NCI-H2081 (cell line): ENCODE measurements around the gene CTBS.
"Not testable (repeated sequence)": the region's sequence is repeated elsewhere in the genome, so short reads cannot be mapped to it uniquely, and the experiment has no call there.

Source experiments
- DNase-seq, 2 experiments: peaks; one replicate each; lab custom pipeline; 2025; lab: John Stamatoyannopoulos, UW

Gene CTBS

DNA sequence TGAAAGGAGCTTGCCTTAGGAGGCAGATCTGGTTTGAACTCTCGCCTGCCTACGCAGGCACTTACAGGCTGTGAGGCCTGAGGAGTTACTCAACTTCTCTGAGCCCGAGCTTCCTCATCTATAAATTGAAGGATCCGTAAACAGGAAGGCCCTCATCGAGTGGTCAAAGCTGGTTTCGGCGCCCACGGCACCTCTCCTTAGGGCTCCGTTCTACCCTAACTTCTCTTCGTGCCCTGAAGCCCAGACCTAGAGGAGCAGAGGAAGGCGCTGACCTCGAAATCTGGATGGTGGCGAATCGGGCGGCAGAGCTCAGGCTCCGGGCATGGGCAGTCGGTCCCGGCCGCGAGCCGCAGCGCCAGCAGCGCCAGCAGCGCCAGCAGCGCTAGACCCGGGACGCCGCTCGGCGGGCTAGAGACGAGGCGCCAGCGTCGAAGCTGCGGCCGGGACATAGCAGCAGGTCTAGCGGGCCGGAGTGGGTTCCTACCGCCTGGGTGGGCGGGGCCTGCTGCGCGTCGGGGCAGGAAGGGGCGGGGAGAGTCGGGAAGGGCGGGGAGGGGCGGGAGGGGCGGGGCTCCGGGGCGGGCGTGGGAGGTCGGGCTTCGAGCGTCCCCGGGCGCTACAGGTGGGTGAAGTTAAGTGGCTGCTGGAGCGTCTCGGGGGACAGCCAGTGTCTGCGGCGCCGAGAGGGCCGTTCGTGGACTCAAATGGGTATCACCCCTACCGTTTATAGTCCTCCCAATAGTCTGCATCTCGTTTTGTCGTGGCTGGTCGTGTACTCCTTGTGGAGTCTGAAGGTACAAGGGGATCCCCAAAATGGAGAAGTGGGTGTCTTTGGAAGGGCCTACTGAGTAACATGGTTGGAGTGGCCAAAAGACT is at the start of gene CTBS:
Gene CTBS, minus strand, starts transcription at position 474 of the 876 bp plus-strand sequence. Its CDS starts 25 bp downstream, at position 449.
- peak; percentile 80 to 85 for DNase-seq

DNA sequence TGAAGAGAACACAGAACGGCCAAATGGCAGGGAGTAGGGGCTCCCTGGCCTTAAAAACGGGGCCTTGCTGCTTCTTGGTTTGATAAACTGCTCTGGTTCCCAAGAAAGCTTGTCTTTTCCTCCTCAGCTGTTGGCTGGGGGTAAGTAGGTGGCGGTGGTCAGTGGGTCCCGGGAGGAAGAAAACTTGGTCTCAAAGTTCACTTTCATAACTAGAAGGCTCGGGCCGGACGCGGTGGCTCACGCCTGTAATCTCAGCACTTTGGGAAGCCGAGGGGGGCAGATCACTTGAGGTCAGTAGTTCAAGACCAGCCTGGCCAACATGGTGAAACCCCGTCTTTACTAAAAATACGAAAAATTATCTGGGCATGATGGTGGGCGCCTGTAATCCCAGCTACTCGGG is 47.3 kb upstream of the CTBS start:
- DNase-seq, result no peak

GRCh38 chr1:84620720-84621313 is 46.6 kb upstream of the CTBS start:
- DNase-seq, result peak; percentile 88 to 91

DNA sequence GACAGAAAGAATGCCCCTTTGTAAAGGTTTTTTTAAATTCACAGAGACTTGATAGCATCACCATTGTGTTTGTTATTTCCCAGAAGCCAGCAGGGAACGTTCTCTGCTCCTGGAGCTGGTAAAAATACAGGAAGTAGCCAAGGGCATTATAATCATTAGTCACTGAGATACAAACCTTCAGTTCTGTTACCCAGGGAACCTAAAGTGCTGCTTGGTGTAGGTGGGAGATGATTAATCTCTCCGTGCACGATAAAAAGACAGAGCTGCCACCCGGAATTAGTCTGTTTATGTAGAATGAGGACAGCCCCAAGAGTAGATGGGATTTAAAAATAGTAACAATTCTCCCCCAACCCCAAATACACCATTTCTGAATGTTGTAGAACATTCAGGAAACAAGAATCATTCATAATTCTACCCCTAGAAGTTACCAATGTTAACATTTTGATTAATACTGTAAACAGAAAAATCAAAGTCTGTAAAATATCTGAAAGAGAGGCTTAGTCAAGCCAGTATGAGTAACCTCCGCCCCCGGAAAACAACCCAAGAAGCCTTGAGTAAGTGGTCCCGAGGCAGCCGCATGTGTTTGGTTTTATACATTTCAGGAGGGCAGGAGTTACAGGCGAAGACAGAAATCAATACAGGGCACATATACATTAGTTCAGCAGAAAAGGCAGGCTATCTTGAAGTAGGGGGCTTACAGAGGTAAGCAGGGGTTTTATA is 45.3 kb upstream of the CTBS start:
- peak; percentile 51 to 85 for DNase-seq

GRCh38 chr1:84617349-84617748 is 43.1 kb upstream of the CTBS start:
- DNase-seq, result no peak

- no peak for DNase-seq
Observed at GRCh38 chr1:84615790-84616189, 41.5 kb upstream of the CTBS start.

DNA sequence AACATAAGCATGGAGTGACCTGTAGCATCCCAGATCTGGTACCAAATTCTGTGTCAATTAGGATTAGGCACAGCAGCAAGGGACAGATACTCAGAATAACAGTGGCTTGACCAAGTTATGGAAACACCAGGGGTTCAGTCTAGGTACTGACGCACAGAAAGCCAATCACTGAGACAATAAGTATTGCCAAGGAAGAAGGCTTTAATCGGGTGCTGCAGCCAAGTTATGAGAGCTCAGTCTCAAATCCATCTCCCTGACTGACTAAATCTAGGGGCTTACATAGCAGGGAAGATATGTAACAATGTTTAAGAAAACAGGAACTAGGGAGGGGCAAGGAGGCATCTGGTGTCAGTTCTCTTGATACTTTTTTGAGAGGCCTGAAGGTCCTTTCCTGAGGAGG is 39.6 kb upstream of the CTBS start:
- no peak for DNase-seq

DNA sequence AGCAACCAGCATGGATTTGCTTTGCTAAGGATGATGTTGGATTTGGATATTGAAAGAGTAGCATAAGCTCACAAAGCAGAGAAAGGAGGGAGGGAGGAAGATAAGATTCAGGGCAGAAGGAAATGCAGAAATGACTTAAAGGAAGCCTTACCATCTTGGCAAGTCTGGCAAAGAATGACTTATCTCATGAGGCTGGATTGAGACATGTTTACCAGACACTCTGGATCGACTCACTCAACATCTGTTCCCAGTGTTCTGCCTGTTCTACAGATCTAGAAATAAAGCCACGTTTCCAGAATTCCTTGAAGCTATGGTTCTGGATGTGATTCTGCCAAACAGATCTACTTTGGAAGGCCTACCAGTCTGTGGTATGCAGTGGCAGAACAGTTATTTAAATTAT is 38.8 kb upstream of the CTBS start:
- DNase-seq, result no peak

DNA sequence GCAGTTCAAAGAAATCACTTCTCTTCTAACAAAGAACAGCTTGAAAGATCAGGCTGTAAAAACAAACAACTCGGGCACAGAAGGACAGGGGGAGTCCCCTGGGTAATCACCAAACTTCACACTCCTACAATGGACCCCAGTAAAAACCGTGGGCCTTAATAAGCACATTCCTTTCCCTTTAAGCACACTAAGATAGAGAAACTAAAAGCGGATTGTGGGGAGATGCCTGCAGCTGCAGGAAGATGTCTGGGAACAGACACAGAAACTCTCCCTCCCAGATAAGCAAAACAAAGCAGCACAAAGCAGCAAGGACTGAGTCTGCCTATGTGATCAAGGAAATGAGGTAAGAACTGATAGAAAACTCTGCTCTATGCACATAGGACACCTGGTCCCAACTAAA is 37.6 kb upstream of the CTBS start:
- DNase-seq, result no peak

DNA sequence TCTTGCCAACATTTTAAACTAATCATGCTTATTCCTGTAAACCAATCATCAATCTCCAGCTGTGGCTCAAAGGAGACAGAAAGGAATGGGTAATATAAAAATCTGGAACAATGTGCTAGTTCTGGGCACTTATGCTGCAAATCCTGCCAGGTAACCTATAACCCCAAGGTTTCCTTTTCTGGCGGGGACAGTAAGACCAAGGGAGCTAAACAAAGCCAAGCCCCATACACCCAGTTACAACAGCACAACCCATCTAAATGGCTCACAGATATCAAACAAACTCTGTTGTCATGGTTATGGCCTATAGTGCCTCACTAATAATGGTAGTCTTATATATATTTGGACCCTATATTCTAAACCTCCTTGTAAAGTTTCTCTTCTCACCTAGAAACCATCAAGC is 36.9 kb upstream of the CTBS start:
- no peak for DNase-seq

GRCh38 chr1:84606977-84607376 is 32.7 kb upstream of the CTBS start:
- no peak for DNase-seq

DNA sequence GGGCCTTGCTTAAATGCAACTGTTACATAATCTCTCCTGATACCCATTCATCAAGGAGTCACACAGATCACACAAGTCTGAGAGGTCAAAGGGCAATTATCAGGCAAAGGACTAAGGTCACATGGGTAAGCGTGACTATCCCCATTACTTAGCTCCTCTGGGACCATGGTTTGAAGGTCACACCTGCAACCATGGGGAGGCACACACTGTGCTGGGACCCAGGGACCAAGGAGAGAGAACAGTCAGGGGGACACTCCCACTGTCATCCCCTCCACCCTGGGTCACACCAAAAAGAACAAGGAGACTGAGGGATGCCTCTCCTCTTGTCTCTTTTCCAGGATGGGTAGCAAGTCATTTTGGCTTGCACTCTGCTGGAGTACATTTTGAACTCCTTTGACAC is 30.9 kb upstream of the CTBS start:
- no peak for DNase-seq

- DNase-seq, result no peak
Observed at GRCh38 chr1:84603941-84604830, 29.9 kb upstream of the CTBS start.

DNA sequence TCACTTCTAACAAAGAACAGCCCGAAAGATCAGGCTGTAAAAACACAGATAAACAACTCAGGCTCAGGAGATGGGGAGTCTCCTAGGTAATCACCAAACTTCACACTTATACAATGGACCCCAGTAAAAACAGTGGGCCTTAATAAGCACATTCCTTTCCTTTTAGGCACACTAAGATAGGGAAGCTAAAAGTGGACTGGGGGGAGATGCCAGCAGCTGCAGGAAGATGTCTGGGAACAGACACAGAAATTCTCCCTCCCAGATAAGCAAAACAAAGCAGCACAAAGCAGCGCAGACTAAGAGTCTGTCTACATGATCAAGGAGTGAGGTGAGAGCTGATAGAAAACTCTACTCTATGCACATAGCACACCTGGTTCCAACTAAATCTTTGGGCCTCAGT is 29.0 kb upstream of the CTBS start:
- no peak for DNase-seq

DNA sequence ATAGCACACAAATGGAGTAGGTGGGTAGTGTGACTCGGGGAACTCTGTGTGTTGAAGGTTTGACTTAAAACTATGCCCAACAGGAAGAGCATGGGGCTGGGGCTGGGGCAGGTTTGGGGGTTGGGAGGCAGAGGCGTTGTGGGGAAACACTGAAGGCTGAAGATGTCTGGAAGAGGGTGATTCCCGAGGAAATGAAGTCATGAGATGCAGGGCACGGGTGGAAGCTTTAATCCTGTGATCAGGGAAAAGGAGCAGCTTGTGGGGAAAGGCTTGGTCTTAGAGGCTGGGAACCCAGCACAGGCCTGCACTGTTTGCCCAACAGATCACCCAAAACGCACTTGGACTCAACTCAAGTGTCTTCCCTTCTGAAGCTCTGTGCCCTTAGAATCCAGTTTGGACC is 26.6 kb upstream of the CTBS start:
- DNase-seq, result no peak

GRCh38 chr1:84598846-84599741 is 24.9 kb upstream of the CTBS start:
- DNase-seq, result no peak

GRCh38 chr1:84598418-84598817 is 24.2 kb upstream of the CTBS start:
- DNase-seq, result no peak

DNA sequence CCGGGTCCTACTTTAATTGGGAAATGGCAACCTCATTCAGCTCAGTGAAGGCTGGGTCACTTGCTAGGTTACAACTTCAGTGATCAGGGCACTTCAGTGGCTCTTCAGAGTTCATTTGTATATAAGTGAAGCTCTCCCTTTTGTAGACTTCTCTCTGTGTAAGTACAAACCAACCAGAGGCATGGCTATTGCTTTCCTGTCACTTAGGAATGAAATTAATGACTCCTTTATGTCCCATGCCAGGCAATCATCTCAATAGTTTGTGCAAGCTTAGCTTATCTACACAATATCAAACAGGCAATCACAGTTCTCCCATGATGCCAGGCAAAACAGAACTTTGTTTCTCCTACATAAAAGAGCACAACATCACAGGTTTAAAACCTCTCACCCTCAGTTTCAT is 22.8 kb upstream of the CTBS start:
- DNase-seq, result no peak

DNA sequence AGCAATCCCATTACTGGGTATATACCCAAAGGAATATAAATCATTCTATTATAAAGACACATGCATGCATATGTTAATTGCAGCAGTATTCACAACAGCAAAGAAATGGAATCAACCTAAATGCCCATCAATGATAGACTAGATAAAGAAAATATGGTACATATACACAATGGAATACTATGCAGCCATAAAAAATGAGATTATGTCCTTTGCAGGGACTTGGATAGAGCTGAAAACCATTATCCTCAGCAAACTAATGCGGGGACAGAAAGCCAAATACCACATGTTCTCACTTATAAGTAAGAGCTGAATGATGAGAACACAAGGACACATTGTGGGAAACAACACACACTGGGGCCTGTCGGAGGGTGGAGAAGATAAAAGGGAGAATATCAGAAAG is 20.7 kb upstream of the CTBS start:
- DNase-seq, result not testable (repeated sequence)

DNA sequence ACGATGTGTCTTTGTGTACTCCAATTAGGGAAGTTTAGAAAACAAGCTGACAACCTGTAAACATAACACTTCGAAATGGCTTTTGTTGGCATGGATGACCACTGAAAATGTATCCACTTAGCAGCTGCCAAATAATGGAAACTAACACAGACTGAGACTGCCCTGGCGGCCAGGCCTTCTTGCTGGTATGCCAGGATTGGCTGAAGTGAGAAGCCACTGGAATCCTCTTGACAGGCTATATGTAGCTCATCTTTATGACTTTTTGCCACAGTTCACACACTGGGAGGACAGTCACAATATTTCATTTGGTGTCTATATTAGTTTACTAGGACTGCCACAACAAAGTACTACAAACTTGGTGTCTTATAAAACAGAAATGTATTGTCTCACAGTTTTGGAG is 12.9 kb upstream of the CTBS start:
- no peak for DNase-seq

DNA sequence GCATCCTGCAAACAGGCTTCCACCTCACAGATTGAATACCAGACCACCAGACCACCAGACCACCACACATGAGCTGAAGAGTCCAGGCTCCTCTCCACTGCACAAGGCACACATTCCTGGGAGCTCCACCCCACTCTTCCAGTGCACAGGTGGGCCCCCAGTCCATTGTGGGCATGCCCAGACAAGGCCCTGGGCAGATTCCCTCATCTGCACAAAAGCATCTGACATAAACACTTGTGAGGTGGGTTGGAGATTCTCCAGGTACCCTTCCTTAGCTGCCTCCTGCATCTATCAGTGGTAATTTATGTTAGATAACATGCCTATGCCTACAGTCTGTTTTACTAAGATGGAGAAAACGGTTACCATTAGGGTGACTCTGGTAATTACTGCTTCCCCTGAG is 11.6 kb upstream of the CTBS start:
- no peak for DNase-seq
